T-helper 1 cell treated with Interleukin-12 subunit alpha and Interleukin-12 subunit beta and Interleukin-4 antibody, amounts not matched to agents 30 ng/mL and 1 ng/mL, for 36 hours (primary cell): ENCODE data around the gene SPSB1. TPM values are rescaled to one million over a fixed set of nuclear protein-coding genes. Genes with fewer than 3 reads are reported as not detected.

Experiments
- intact Hi-C: fragments of 100-400 bp; cut with micrococcal nuclease; formaldehyde crosslinking; loops from one replicate; pipeline ENCODE4 v1.15.1; 2024
- total RNA-seq: library from RNA; stranded (reverse); gene quantifications from 2 replicates; pipeline ENCODE4 v1.2.3, GENCODE V29; 2022

The SPSB1 gene
- total RNA-seq, 1 donor from 2014 or later: 22.8 TPM

GRCh38 chr1:9258629-9259028 is 34.1 kb upstream of the SPSB1 start:
- intact Hi-C loops: no loop called here

- intact Hi-C loops: no loop called here
These were observed 32.5 kb upstream of the SPSB1 start for GRCh38 chr1:9260059-9260766.

GRCh38 chr1:9261496-9261895 is 31.2 kb upstream of the SPSB1 start:
- intact Hi-C loops: no loop called here

GRCh38 chr1:9262096-9262986 is 30.4 kb upstream of the SPSB1 start:
- intact Hi-C loops: no loop called here

DNA sequence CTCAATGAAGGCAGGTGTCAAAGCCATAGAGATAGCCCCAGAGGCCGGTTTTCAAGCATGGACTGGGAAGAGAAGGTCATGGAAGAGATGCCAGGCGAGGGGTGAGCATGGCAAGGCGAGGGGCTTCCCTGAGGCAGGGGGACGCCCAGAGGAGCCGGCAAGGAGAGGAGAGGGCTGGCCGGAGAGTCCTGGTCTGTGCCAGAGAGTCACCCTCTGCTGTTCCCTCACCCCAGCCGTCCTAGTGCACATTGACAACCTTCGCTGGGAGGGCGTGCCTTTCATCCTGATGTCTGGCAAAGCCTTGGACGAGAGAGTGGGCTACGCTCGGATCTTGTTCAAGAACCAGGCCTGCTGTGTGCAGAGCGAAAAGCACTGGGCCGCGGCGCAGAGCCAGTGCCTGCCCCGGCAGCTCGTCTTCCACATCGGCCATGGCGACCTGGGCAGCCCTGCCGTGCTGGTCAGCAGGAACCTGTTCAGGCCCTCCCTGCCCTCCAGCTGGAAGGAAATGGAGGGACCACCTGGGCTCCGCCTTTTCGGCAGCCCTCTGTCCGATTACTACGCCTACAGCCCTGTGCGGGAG is 29.3 kb upstream of the SPSB1 start:
- intact Hi-C loops: no loop called here

DNA sequence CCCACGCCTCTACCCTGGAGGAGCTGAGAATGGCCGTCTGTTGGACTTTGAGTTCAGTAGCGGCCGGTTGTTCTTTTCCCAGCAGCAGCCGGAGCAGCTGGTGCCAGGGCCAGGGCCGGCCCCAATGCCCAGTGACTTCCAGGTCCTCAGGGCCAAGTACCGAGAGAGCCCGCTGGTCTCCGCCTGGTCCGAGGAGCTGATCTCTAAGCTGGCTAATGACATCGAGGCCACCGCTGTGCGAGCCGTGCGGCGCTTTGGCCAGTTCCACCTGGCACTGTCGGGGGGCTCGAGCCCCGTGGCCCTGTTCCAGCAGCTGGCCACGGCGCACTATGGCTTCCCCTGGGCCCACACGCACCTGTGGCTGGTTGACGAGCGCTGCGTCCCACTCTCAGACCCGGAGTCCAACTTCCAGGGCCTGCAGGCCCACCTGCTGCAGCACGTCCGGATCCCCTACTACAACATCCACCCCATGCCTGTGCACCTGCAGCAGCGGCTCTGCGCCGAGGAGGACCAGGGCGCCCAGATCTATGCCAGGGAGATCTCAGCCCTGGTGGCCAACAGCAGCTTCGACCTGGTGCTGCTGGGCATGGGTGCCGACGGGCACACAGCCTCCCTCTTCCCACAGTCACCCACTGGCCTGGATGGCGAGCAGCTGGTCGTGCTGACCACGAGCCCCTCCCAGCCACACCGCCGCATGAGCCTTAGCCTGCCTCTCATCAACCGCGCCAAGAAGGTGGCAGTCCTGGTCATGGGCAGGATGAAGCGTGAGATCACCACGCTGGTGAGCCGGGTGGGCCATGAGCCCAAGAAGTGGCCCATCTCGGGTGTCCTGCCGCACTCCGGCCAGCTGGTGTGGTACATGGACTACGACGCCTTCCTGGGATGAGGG is 28.5 kb upstream of the SPSB1 start:
- intact Hi-C loops: no loop called here

- intact Hi-C loops: loop anchor here (5.0 kb wide), 1 partner anchor 322 kb away; the partner anchor contains the start of gene TMEM201
These were observed 27.7 kb upstream of the SPSB1 start for GRCh38 chr1:9265037-9265436.

- intact Hi-C loops: loop anchor here (5.0 kb wide), 1 partner anchor 321 kb away; the partner anchor contains the start of gene TMEM201
These were observed 26.7 kb upstream of the SPSB1 start for GRCh38 chr1:9265968-9266367.

GRCh38 chr1:9267352-9267686 is 25.4 kb upstream of the SPSB1 start:
- intact Hi-C loops: loop anchor here (1.0 to 5.0 kb wide), 6 partner anchors 22 to 320 kb away; partner anchors contain the start of gene TMEM201

DNA sequence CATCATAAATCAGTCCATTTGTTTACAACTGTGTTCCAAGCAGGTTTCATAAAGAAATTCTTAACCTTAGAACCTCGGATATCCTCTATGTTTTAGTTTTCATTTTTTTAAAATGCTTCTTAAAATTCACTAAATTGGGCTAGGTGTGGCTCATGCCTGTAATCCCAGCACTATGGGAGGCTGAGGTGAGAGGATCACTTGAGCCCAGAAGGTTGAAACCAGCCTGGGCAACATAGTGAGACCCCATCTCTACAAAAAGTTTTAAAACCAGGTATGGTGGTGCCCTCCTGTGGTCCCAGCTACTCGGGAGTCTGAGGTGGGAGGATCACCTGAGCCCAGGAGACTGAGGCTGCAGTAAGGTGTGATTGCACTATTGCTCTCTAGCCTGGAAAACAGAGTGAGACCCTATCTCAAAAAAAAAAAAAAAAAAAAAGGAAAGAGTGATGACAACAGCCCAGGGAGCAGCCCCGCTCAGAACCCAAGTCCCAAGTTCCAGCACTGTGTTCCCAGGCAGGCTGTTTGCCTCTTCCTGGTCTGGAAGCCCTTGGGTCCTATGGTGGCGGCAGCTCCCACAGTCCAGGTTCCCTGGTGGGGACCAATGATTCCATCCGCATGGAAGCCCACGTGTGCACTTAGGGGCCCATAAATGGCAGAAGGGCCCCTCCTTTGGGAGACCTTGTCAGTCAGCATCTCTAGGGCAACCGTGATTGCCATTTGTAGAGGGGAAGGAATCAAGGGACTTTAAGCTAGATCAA is 24.7 kb upstream of the SPSB1 start:
- intact Hi-C loops: loop anchor here (1.0 to 5.0 kb wide), 6 partner anchors 21 to 319 kb away; partner anchors contain the start of gene TMEM201

- intact Hi-C loops: loop anchor here (5.0 kb wide), 1 partner anchor 318 kb away; the partner anchor contains the start of gene TMEM201
These were observed 23.6 kb upstream of the SPSB1 start for GRCh38 chr1:9269078-9269501.

DNA sequence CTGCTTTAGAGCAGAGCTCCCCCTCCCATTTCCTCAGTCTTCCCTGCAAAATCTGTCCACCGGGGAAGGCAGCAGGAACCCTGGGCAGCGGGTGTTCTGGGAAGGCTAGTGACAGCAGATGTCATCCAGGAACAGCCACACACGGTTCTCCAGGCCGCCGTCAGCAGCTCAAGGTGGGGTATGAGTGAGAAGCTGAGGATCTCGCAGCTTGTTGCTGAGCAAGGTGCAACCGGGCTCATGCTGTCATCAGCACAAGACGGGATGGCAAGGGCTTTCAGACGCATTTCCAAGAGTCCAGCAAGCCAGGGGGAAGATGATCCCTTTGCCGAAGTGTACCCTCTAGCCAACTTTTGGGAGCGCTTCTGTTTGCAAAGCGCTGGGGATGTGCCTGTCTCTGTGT is 23.0 kb upstream of the SPSB1 start:
- intact Hi-C loops: loop anchor here (5.0 kb wide), 1 partner anchor 318 kb away; the partner anchor contains the start of gene TMEM201

DNA sequence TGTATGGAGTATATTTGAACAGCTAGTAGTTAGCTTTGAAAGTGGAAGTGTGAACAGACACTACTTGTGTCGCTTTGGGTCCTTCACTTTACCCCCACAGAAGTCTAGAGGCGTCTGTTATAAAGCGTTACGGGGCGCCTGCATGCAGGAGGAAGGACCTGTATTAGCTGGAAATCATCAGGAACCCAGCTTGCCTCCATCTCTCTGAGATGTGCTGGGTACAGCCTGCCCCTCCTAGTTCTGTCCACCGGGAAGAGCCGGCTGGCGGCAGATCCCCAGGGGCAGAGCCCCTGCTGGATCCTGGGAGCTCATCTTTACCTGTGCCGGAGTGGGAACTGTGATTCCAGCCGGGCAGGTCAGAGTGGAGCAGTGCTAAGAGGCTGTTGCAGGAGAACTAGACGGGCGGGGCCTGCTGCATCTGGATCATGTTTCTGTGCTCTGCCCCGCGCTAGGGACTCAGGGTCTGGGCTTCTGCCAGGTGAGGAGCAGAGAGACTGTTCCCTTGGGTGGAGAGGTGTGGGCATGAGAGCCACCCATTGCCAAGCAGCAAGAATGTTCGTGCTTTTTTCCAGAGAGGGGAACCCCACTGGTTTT is 22.3 kb upstream of the SPSB1 start:
- intact Hi-C loops: no loop called here

DNA sequence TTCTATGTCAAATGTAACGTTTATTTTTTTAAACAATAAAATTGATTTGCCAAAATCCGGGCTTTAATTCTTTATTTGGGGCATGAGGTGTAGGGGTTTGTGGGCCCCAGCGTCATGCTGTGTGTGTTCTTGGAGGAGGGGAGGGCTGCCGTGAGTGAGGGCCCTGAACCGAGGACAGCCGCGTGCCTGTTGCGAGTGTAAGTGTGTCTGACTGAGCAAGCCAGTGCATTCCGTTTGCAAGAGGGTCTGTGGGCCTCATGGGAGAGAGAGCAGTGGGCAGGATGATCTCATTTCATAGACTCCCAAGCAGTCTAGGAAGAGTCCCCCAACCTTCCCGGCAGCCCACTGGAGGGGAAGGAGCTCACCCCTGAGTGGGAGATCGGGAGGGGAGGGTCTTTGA is 21.4 kb upstream of the SPSB1 start:
- intact Hi-C loops: no loop called here

DNA sequence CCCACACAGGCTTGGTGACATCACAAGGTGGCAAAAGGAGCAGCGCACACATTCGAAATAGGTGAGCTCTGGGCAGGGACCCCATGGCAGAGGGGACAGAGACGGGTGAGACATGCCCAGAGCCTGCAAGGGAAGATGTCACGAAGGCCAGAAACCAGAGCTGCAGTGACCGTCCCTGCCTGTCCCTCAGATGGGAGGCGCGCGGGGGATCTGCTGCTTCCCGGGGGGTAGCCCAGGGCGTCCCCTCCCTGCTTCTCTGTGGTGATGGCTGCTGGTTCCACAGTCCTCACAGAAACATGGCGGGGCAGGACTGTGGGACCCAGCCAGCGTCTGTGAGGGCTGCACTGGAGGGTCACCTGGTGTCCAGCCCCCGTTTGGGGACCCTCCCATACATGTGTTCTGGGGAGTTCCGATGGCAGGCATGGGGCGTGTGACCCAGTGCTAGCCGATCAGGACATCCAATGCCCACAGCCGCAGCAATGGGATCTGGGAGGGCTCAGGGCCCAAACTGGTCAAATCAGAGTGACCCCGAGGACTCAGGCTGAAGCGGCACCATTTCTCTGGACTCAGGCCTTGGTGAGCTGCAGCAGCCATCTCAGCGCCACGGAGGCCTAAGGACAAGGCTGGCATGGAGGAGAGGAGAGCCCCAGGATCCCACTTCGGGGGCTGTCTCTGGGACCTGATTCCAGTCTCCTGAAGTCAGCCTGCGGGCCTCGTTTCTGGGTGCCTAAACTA is 20.7 kb upstream of the SPSB1 start:
- intact Hi-C loops: no loop called here

DNA sequence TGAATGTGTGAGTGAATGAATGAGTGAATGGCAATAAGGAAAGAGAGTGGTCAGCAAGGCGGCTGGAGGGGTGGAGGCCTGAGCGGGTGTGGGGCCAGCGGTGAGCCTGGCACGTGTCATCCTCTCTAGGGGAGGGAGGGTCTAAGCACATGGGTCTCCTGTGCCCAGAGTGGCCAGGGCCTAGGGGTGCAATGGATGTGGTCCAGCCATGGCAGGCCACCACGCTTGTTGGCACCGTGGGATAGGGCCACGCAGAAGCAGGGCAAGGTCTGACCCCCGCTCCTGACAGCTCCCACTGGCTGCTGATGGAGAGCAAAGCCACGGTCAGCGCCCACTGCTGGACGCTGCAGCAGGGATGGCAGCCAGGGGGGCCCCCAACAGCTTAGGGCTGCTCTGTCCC is 19.5 kb upstream of the SPSB1 start:
- intact Hi-C loops: no loop called here

GRCh38 chr1:9275161-9275560 is 17.5 kb upstream of the SPSB1 start:
- intact Hi-C loops: loop anchor here (1.0 kb wide), 1 partner anchor 9 kb away; no protein-coding TSS in a partner anchor

DNA sequence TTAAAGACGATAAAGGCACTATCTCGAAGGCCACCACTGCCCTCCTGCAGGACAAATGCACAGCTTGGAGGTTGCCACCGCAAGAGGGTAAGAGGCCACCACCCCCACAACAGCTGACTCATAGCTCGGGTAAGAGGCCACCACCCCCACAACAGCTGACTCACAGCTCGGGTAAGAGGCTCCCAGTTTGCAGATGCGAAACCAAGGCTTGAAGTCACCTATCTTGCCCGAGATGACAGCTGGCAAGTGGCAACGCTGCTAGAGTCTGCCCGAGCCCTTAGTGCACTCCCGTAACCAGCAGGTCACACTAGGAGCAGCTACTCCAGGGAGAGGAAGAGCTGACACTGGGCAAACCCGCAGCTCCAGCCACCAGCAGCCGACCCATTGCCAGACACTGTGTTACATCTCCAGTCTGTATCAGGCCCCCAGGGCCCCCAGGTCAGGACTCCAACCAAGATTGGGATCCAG is 17.1 kb upstream of the SPSB1 start:
- intact Hi-C loops: loop anchor here (1.0 kb wide), 1 partner anchor 9 kb away; no protein-coding TSS in a partner anchor

DNA sequence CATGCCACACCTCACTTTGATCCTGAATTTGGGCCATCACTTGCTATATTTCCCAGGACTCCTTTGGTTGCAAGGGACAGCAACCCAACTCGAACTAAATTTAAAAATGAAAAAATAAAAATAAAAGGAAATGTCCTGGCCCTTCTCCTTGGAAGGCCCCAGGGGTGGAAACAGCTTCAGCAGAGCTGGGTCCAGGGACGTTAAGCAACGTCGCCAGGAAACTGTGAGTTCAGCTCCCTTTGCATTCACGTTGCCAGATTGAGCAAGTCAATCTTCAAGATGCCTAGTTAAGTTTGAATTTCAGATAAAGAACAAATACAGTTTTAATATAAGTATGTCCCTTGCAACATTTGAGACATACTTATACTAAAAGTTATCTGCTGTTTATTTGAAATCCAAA is 14.6 kb upstream of the SPSB1 start:
- intact Hi-C loops: no loop called here
